HG02981 (cell line): ENCODE results near the gene SORBS1.

Experiments used
- ATAC-seq: cut with Tn5 transposase; IDR thresholded peaks from one replicate; pipeline ENCODE4 v1.9.1; 2021; ENCODE audit warnings: mild to moderate bottlenecking, moderate library complexity; ENCODE audit not compliant: unreplicated experiment

Gene SORBS1

DNA sequence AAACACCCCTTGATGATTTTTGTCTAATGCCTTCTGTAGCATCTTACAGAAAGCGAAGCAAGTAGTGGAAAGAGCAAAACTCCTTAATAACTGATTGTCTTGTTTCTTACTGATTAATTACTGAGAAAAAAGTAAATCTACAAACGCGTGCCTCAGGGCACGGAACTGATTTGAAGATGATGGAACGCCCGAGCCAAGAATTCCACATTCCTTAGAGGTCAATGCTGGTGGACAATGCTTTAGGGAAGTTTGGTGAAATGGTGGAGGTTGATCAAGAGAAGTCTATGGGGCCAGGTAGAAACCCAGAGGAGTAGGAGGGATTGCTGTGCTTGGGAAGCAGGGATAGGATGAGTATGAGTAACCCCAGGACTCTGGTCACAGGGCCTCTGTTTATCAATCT lies 5.0 kb upstream of the SORBS1 start:
- no peak for ATAC-seq

DNA sequence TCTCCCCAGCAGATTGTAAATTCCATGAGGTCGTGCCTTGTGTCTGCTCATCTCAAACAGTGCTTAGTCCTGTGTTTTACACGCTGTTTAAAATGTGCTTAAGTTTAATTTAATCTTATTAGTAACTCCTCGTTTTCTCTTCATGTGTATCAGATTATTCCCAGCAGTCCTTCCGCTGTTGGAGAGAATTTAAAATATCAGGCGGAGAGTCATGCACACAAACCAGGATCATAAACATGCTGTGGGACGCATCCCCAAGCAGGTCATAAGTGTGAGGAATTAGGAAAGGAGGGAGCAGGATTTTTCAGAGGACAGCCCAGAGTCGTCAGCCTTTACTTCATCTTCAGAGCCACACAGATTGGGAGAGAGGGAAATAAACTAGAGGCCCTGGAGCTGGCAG lies 4.2 kb upstream of the SORBS1 start:
- no peak for ATAC-seq

DNA sequence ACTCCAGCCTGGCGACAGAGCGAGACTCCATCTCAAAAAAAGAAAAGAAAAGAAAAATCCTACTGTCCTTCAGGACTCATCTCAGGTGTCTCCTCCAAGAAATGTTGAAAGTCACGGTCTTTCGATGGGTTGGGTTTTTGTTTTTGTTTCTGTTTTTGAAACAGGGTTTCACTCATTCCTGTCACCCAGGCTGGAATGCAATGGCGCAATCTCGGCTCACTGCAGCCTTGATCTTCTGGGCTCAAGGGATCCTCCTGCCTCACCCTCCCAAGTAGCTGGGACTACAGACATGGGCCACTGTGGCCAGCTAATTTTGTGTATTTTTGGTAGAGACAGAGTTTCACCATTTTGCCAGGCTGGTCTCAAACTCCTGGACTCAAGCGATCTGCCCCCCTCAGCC lies 3.1 kb upstream of the SORBS1 start:
- ATAC-seq, result no peak

DNA sequence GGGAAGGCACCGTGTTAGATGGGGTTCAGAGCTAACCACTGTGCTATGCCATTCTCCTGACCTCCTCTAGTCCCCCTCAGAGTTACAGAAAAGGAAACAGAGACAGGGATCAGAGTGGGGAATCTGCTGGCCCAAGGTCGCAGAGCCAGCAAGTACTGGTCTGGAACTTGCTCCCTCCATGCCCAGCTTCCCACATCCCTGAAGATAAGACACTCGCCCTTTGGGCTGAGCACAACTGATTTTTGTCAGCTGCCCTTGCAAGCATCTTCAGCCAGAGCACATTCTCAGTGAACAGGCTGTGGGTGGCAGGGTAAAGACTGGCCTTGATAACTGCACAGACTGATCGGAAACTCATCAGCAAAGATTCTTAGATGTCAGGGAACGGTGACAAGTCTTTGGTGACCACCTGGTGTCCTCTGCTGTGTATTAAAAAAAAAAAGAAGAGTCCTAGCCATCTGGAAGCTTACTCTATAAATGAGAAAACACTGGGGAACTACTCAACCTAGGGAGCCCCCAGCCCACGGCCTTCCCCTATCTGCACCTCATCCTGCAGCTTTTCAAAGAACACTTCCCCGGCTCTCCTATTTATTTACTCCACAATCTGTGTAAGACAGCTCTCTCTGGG lies 1.3 kb upstream of the SORBS1 start:
- no peak for ATAC-seq

DNA sequence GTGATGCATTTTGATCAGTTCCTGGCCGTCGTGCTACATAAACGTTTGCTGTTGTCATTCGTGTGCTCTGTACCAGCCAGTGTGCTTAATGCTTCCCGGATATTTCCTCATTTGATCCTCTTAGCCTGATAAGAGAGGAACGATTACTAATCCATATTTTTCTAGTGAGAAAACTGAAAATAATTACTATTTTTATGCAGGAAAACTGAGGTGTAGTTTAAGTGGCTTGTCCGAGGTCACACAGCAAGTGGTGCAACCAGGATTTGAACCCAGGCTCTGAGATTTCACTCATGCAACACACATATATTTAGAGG lies 650 bp upstream of the SORBS1 start:
- ATAC-seq, result no peak

DNA sequence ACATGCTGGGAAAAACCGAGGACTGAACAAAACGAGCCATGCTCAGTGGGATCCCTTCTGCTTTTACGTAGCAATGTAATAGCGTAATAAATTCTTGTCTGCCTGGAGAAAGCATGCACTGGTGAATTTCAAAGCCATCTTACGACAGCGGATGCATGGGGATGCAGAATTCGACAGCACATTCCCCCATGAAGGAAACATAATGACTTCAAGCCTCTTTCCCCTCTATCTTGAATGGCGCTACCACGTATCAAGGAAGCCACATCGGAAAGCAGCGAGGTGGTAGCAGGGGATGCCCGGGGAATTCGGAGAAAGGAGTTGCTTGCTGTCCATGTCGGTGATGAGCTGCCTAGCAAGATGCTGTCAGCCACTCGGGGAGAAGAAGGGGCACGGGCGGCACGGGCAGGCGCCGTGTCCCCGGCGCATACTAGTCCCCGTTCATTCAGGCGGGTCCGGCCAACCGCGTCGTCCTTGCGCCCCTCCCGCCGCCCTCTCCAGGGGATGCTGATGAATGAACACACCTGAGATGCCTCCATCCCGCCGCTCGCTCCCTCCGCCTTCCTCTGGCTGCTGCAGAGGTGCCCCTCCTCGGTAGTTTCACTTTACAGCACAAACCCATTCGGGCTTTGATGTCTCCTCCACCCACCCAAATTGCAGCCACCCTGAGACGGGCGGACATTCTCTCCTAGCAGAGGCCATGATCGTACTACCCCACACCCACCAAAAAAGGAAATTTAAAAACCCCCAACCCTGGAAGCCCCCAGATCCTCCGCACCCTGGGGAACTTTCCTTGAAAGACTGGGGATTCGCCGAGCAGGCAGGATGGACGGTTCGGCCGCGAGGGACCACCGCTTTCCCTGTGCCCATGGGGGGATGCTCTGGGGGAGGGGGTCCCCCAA lies 644 bp downstream of the SORBS1 start:
- ATAC-seq, result no peak

DNA sequence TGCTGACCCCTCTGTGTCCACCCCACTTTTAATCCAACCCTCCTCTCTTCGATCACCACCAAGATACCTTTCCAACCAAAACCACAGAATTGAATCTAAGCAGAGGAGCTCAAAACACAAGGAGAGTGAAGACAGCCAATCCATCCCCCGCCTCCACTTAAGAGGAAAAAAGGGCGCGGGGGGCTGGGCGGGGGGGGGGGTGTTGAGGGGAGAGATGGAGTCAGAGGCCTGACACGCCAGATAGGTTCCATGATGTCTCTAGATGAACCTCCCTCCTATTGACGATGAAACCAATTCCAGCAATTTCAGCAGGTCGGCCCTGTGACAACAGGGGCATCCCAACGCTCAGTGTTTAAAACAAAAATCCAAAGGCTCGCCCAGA lies 1.3 kb downstream of the SORBS1 start:
- ATAC-seq, result no peak

DNA sequence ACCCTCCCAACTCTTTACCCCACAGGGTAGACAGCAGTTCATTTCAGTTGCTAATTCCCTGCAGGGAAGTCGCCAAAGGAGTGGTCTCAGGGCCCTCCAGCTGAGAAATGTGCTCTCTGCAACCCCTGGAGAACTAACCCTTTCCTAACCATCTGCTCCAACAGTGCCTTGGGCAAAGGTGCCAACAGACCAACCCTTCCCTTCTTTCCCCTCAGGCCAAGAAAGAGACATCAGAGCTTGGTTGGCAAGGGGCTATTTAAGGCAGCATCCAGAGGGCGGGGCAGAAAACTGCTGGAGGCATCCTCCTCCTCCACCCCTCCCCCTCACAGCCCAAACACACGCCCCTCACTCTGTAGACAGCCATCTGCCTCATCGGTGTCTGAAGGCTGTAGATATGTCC lies 1.7 kb downstream of the SORBS1 start:
- no peak for ATAC-seq

DNA sequence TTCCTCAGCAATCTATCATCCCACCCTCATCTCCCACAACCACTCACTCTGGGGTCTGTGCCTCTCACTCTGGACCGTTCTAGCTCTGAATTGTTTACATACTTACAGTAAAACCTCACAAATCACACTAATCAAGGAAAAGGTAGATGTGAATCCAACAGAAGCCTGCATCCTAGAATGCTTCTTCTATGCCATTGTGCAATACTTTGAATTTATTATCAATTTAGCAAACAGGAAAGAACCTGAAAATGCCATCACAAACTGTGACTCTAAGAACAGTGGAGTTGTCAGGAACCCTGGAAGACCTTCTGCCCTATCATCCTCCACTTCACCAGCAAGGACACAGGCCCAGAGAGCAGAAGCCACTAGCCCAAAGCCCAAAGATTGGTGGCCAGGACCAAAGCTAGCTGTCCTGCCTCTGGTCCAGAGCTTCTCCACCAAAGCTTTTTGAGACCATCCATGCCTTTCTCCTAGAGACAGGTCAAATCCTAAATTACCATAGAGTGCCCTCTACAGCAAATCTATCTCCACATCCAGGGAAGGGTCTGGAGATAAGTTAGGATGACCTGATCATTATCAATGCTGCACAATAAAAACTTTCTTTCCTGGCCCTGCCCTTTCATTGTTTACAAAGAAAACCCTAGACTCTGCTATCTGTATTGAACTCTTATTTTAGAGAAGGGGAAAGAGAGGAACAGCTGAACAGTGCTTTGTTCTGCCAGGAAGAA lies 2.4 kb downstream of the SORBS1 start:
- no peak for ATAC-seq

DNA sequence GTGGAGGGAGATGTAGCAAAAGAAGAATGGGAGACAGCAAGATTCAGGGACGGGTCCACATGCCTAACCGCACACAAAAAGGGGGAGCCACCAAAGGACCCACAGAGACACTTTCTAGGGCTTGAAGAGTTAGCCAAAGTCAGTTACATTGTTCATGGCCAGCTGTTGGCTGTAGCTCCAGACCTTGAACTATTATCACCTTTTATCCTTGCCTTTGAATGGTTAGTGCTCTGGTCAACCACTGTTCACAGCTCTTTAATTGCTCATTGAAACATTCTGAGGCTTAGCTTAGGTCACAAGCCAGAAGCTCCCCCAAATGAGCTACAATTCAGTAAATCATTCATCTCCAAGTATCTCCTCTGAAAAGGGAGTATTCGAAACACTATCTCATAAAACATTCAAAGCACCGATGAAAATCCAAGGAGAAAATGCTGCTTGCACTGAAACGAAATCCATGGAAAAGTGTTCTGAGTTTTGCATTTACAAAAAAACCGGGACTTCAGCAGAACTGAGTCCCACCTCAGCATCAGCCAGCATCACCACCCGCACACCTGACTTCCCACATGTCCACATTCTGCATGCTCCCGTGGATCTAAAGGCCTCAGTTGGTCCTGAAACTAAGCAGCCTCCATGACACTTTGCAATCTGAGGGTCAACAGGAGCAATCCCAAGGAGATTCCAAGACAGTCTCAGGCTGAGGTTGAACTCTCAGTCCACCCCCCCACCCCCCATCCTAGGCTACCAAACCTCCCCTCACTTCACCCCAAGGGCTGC lies 4.0 kb downstream of the SORBS1 start:
- ATAC-seq, result no peak

DNA sequence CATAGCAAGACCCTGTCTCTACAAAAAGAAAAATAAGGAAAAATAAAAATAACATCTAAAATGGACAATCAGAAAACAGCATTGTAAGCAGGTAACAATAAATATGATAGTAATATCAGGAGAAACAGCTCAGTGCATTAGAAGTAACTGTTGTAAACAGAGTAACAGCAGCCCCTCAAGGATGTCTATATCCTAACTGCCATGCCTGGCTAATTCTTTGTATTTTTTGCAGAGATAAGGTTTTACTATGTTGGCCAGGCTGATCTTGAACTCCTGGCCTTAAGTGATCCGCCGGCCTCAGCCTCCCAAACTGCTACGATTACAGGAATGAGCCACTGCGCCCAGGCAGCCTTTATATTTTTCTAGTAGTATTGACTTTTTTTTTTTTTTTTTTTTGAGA lies 7.5 kb downstream of the SORBS1 start:
- no peak for ATAC-seq

DNA sequence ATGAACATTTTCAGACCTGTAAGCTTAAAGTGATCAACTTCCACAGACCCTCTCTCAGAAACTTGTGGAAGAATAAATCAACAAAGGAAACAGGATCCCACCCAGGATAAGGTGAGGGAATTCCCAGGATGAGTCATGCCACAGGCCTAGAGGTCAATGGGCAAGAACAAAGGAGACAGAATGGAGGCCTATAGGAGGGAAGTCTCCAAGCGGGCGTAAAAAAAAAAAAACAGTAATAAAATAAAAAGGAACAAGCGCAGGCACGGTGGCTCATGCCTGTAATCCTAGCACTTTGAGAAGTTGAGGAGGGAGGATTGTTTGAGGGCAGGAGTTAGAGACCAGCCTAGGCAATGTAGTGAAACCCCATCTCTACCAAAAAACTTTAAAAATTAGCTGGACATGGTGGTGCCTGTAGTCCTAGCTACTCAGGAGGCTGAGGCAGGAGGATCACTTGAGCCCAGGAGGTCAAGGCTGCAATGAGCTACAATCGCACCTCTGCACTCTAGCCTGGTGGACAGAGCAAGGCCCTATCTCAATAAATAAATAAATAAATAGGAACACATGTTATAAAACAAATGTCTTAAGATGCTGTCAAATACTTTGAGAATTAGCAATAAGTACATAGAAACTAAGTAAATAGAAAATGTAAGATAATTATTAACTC lies 8.4 kb downstream of the SORBS1 start:
- no peak for ATAC-seq

DNA sequence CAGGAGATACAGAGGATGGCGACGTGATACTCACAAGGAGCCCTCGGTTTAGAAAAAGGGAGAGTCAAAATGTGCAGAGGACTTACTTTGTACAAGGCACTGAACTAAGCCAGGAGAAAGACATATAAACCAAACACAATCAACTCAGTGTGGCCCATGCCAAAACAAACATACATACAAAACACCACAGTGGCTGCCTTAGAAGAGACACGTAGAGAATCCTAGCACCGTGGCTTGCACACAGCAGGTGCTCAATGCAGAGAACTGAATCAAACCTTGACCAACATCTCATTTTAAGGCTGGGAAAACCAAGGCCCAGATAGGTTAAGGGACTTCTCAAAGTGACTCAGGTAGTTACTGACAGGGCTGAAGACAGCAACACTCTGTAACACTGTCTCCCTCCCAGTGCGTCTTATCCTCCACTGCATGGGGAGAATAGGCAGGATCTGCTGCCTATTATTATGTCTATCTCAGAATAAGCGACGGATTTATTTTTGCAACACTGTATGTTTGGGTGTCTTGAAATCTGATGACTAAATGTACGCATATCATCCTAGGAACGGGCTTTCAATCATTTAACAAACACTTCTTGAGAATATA lies 11.0 kb downstream of the SORBS1 start:
- ATAC-seq, result no peak

DNA sequence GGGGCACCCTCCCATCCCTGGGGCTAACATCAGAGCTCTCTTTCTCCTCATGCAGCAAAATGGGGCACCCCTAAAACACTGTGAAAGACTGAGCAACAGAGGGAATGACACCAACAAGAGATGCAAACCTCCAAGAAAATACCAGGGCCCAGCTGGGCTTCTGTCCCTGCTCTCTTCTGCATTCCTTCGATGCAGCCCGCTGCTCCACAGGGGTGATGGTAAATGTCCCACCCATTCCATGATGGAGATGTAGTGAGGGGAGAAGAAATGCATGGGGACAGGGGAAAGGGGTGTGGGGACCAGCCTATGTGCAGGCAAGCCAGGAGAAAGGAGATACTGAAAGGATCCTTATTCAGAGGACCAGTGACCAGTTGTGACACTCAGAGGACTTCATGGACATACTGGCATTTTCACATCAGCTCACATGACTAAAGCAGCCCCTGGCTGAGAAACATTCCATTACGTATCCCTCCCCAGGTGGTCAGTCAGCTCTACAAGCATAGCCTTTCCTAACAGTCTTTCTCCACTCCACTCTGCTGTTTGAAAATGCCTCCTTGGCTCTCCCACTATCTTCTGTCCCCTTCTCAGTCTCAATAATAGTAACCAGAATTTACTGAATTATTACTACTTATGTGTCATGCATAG lies 13.3 kb downstream of the SORBS1 start:
- no peak for ATAC-seq

DNA sequence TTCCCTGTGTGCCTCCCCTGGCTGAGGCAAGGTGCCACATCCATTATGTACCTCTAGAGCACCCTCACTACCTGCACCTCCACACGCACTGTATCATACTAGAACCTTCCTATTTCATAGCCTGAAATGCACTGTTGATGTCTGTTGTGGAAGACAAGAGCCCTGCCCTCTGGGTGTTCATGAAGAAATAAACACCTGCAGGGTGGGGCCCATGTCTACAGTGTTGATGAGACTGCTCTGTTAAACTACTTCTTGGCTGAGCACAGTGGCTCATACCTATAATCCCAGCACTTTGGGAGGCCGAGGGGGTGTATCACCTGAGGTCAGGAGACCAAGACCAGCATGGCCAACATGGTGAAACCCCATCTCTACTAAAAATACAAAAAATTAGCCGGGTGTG lies 14.0 kb downstream of the SORBS1 start:
- ATAC-seq, result no peak

DNA sequence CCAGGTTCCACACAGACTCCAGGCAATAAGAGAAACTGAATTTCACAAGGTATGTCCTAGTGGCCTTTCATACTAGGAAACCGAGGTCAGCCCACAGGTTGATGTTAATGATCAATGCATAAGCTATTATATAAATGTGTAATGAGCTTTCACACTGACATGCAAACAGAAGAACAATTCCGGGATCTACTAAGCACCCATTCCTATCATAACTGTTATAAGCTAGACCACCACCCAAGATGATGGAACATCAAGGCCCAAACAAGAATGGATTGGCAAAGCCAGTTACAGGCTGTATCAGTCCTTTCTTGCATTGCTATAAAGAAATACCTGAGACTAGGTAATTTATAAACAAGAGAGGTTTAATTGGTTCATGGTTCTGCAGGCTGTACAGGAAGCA lies 15.2 kb downstream of the SORBS1 start:
- ATAC-seq, result no peak

DNA sequence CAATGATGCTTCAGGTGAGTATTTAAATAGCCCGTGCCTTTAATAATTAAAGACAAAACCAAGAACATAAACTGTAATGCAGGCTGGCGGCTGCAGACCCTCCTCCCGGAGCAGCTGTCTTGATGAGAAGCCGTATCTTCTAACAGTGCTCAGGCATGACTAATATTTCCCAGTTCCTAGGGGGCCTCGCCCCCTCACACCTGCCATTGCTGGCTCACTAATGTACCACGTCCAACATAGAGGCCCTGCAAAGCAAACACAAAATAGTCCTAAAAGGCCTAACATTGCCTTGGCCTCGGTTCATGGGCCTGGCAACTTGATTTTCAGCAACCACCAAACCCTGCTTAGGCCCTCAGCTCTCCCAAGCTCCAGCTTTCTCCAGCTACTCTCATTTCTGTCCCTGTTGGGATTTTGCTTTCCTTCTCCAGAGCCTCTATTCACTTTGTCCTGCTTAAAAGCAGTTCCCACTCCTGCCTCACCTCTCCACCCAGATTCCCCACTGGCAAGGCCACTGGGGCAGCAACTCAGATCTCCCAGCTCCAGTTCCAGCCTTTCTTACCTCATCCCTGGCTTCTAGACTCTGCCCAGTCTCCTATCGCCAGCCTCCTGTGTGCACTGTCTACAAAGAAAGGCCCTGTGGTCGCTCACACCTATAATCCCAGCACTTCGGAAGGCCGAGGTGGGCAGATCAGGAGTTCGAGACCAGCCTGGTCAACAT lies 16.2 kb downstream of the SORBS1 start:
- no peak for ATAC-seq

DNA sequence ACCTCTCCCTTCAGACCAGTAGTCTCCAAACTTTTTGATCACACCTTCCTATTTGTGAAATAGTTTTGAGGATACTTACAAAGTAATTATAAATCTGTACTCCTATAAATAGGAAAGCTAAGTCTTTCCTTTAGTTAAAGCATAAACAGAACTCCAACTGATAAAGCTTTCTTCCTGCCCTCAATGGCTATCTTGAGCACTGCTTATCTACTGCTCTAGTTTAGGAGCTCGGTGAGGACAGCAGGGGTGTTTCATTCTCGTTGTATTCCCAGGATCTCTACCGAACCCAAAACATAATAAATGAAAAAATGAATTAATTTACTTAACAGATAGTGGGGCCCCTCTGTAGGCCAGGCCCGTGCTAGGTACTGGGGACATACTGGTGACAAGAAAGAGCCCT lies 17.7 kb downstream of the SORBS1 start:
- ATAC-seq, result no peak

DNA sequence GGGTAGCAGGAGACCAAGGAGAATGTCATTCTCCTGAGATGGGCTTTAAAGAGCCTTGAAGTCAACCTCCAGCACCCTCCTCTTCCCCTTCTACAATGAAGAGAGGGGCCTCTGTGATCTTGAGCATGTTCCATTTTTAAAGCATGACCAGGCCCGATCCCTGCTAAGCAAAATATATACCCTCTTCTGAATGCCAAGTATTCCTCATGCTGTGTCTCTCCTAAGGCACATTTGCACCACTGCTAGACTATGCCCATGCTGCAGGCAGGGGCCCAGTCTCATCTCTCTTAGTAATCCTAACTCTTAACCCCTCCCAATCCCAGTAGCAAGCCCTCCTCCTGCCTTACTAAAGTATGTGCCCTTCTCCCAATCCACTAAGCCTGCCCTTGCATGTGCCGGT lies 18.4 kb downstream of the SORBS1 start:
- no peak for ATAC-seq
